MM.1S (cell line): Measurements from ENCODE around the gene NEDD4L.
A peak's percentile ranks its signal among the peaks of the same experiment; 100 is the strongest.

Experiments used
- DNase-seq: peaks from one replicate; pipeline ENCODE4 v3.0.0-alpha.2; 2015
- H2AFZ ChIP-seq: fragments of 300-600 bp; sonication (generic); 2 replicates; pipeline ENCODE4 v1.6.0; 2016; ENCODE audit warnings: antibody characterized with exemption, low read length
- H3F3A ChIP-seq: fragments of 300-600 bp; sonication (generic); 2 replicates; pipeline ENCODE4 v1.6.1; 2016; ENCODE audit warnings: mild to moderate bottlenecking, antibody characterized with exemption, low read length, moderate library complexity, mixed read lengths; ENCODE audit not compliant: insufficient read depth
- H3K27ac ChIP-seq: fragments of 300-600 bp; sonication (generic); 2 replicates; pipeline ENCODE4 v1.5.1; 2016; ENCODE audit warnings: mild to moderate bottlenecking, low read length
- H3K27me3 ChIP-seq: fragments of 300-600 bp; sonication (generic); replicated peaks from 2 replicates; pipeline ENCODE4 v1.6.0; 2016; ENCODE audit warnings: low read length; ENCODE audit not compliant: insufficient read depth
- H3K36me3 ChIP-seq: fragments of 300-600 bp; sonication (generic); replicated peaks from 2 replicates; pipeline ENCODE4 v1.6.1; 2016; ENCODE audit warnings: mild to moderate bottlenecking, low read length, mixed read lengths; ENCODE audit not compliant: insufficient read depth
- H3K4me1 ChIP-seq: fragments of 300-600 bp; sonication (generic); 2 replicates; pipeline ENCODE4 v1.6.1; 2016; ENCODE audit warnings: low read length, mixed read lengths
- H3K4me2 ChIP-seq: fragments of 300-600 bp; sonication (generic); 2 replicates; pipeline ENCODE4 v1.6.0; 2016; ENCODE audit warnings: low read depth, low read length
- H3K4me3 ChIP-seq: fragments of 300-600 bp; sonication (generic); 2 replicates; pipeline ENCODE4 v1.5.1; 2016; ENCODE audit warnings: low read length, mixed read lengths
- H3K79me2 ChIP-seq: fragments of 300-600 bp; sonication (generic); 2 replicates; pipeline ENCODE4 v1.6.1; 2016; ENCODE audit warnings: mixed run types, low read length, mixed read lengths
- H3K9ac ChIP-seq: fragments of 300-600 bp; sonication (generic); 2 replicates; pipeline ENCODE4 v1.6.1; 2016; ENCODE audit warnings: low read length, mixed read lengths
- H3K9me2 ChIP-seq: fragments of 300-600 bp; sonication (generic); replicated peaks from 2 replicates; pipeline ENCODE4 v1.6.1; 2016; ENCODE audit warnings: mild to moderate bottlenecking, low read length, mixed read lengths; ENCODE audit not compliant: insufficient read depth
- H3K9me3 ChIP-seq: fragments of 300-600 bp; sonication (generic); replicated peaks from 2 replicates; pipeline ENCODE4 v1.6.1; 2016; ENCODE audit warnings: mild to moderate bottlenecking, low read length, mixed read lengths; ENCODE audit not compliant: insufficient read depth
- H4K20me1 ChIP-seq: fragments of 300-600 bp; sonication (generic); 2 replicates; pipeline ENCODE4 v1.6.1; 2016; ENCODE audit warnings: mild to moderate bottlenecking, low read length, moderate library complexity, mixed read lengths; ENCODE audit not compliant: insufficient read depth
- EZH2 ChIP-seq: fragments of 300-600 bp; sonication (generic); optimal IDR thresholded peaks from 2 replicates; pipeline ENCODE3; 2017; ENCODE audit warnings: low read depth, mild to moderate bottlenecking, antibody characterized with exemption, low read length, mixed read lengths
- EZH2phosphoT487 ChIP-seq: fragments of 300-600 bp; sonication (generic); IDR thresholded peaks from 2 replicates; pipeline ENCODE4 v1.6.1; 2018; ENCODE audit warnings: antibody characterized with exemption, low read length
- TF ChIP-seq, protein P1 (sequence below): fragments of 300-600 bp; sonication (generic); IDR thresholded peaks from 2 replicates; pipeline ENCODE4 v1.5.1; 2016; ENCODE audit warnings: antibody characterized with exemption, low read length, mixed read lengths

NEDD4L gene

GRCh38 chr18:58438161-58438957, 394.3 kb downstream of the NEDD4L start:
- H3K27ac ChIP-seq, result no peak overlapping the region
- peak overlapping the region; percentile 98 for H2AFZ ChIP-seq
- H3K4me1 ChIP-seq, result peaks cover 10% of the 10 kb centered on the region; the same call in 1 of the 2 replicates
- DNase-seq, result peak; percentile 56
- no peaks in the 10 kb centered on the region for H3K79me2 ChIP-seq
- H3K4me3 ChIP-seq, result peak overlapping the region; percentile 51
- peak overlapping the region; percentile 92 for H3K4me2 ChIP-seq
- no peaks in the 10 kb centered on the region for H3K27me3 ChIP-seq
- no peak for TF ChIP-seq EZH2phosphoT487
- TF ChIP-seq, protein P1, sequence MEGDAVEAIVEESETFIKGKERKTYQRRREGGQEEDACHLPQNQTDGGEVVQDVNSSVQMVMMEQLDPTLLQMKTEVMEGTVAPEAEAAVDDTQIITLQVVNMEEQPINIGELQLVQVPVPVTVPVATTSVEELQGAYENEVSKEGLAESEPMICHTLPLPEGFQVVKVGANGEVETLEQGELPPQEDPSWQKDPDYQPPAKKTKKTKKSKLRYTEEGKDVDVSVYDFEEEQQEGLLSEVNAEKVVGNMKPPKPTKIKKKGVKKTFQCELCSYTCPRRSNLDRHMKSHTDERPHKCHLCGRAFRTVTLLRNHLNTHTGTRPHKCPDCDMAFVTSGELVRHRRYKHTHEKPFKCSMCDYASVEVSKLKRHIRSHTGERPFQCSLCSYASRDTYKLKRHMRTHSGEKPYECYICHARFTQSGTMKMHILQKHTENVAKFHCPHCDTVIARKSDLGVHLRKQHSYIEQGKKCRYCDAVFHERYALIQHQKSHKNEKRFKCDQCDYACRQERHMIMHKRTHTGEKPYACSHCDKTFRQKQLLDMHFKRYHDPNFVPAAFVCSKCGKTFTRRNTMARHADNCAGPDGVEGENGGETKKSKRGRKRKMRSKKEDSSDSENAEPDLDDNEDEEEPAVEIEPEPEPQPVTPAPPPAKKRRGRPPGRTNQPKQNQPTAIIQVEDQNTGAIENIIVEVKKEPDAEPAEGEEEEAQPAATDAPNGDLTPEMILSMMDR, result no peak
- no peak for TF ChIP-seq EZH2
- H3K36me3 ChIP-seq, result no peaks in the 10 kb centered on the region
- no peaks in the 10 kb centered on the region for H3K9me2 ChIP-seq
- H3K9ac ChIP-seq, result peak overlapping the region; percentile 35; the same call in 1 of the 2 replicates
- no peaks in the 10 kb centered on the region for H3K9me3 ChIP-seq
- H4K20me1 ChIP-seq, result no peaks in the 10 kb centered on the region
- H3F3A ChIP-seq, result no peaks in the 10 kb centered on the region

- DNase-seq, result peak; percentile 25
- peak overlapping the region; percentile 98 for H2AFZ ChIP-seq
- no peaks in the 10 kb centered on the region for H3K9me2 ChIP-seq
- H3K4me1 ChIP-seq, result peaks cover 10% of the 10 kb centered on the region; the same call in 1 of the 2 replicates
- peak overlapping the region; percentile 51 for H3K4me3 ChIP-seq
- H3K4me2 ChIP-seq, result peak overlapping the region; percentile 92
- no peak overlapping the region for H3K27ac ChIP-seq
- no peaks in the 10 kb centered on the region for H3K36me3 ChIP-seq
- no peaks in the 10 kb centered on the region for H3K79me2 ChIP-seq
- H3K9me3 ChIP-seq, result no peaks in the 10 kb centered on the region
- peak overlapping the region; percentile 35; the same call in 1 of the 2 replicates for H3K9ac ChIP-seq
- TF ChIP-seq, protein P1, result no peak
- TF ChIP-seq EZH2phosphoT487 (no peak), EZH2 (no peak)
- no peaks in the 10 kb centered on the region for H3K27me3 ChIP-seq
- no peaks in the 10 kb centered on the region for H4K20me1 ChIP-seq
- H3F3A ChIP-seq, result no peaks in the 10 kb centered on the region
Observed at GRCh38 chr18:58438958-58439300, 394.9 kb downstream of the NEDD4L start.

DNA sequence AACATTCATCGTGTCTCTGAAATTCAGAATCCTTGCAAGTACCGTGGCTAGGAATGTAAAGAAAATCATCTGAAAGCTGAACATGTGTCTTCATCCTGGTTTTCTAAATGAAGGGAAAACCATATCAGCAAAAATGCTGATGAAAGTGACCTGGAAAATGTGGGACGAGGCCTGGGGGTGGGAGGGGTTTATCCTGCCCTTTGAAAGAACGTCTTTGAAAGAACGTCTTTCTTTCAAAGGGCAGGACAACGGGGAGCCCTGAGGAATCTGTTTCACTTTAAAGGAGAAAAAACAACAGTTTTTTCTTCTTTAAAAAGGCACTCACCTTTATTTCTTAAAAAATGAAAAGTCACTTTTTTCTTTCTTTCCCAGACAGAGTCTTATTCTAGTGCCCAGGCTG, 399.6 kb downstream of the NEDD4L start:
- no peaks in the 10 kb centered on the region for H3K9me2 ChIP-seq
- H3K4me3 ChIP-seq, result no peak overlapping the region
- no peak for TF ChIP-seq EZH2phosphoT487
- TF ChIP-seq EZH2, result no peak
- TF ChIP-seq, protein P1, result no peak
- no peaks in the 10 kb centered on the region for H3K79me2 ChIP-seq
- H3F3A ChIP-seq, result no peaks in the 10 kb centered on the region
- no peak overlapping the region for H3K4me2 ChIP-seq
- H4K20me1 ChIP-seq, result no peaks in the 10 kb centered on the region
- H3K27ac ChIP-seq, result no peak overlapping the region
- no peaks in the 10 kb centered on the region for H3K9me3 ChIP-seq
- no peak overlapping the region for H3K9ac ChIP-seq
- H2AFZ ChIP-seq, result no peak overlapping the region
- H3K4me1 ChIP-seq, result 0 out of 2 replicates have a peak, but pooled peaks cover 4% of the 10 kb centered on the region
- no peaks in the 10 kb centered on the region for H3K27me3 ChIP-seq
- no peaks in the 10 kb centered on the region for H3K36me3 ChIP-seq
- no peak for DNase-seq
